H54 (cell line): ENCODE data around the gene LLGL1.

Experiments
- DNase-seq: peaks from one replicate; pipeline ENCODE4 v3.0.0; 2011; ENCODE audit warnings: low spot score, mixed read lengths; ENCODE audit not compliant: insufficient read length
- FAIRE-seq: peaks from 3 replicates; lab custom pipeline; 2011; peaks lifted over from hg19 to GRCh38; lab: Jason Lieb, UNC
- POLR2A ChIP-seq: IDR thresholded peaks from 2 replicates; pipeline ENCODE4 v1.6.1; 2011; ENCODE audit warnings: low read depth, mild to moderate bottlenecking, low read length

LLGL1 gene

GRCh38 chr17:18225121-18225641 is at the start of gene LLGL1:
TSS of gene LLGL1 (plus strand) at chr17:18225635. CDS start at chr17:18225683, 48 bp downstream.
- FAIRE-seq (no peak), DNase-seq (peak; percentile 100)
- no peak for TF ChIP-seq POLR2A

- no peak for FAIRE-seq
- TF ChIP-seq POLR2A: no peak
- DNase-seq: no peak
These were observed 49.3 kb upstream of the LLGL1 start for GRCh38 chr17:18176176-18176575.

- TF ChIP-seq POLR2A: no peak
- FAIRE-seq (no peak), DNase-seq (no peak)
These were observed 48.3 kb upstream of the LLGL1 start for GRCh38 chr17:18177133-18177532.

DNA sequence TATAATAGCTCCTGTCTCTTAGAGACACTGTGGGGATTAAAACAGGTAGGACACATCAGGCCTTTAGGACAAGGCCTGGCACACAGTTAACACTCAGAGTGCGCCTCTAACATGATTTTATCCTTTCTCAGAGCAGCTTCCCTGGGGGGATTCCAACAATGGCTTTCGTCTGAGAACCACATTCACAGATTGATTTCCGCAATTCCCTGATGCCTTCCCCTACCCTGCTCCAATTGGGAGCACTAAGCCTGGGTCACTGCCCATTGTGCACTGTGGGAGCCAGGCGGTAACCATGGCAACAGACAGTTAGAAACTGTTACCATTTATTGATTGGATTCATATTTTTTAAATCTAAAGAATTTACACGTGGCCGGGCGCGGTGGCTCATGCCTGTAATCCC is 47.7 kb upstream of the LLGL1 start:
- FAIRE-seq (no peak), DNase-seq (no peak)
- no peak for TF ChIP-seq POLR2A

DNA sequence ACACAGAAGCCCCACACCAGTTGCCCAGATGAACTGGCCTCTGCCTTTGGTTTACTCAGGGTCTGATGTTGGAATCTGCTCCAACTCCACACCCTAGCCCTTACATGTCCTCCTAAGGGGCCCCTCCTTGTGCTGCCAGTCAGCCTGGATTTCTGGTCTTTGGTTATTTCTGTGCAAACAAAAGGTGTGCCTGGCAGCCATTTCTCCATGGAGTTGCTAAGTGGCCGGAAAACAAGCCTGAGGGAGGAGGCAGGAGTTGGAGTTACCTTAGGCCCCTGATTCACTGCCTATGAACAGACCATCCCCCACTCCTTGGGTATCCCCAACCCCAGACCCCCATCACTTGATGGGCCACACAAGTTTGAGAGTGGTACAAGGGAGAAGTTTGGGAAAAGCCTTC is 46.2 kb upstream of the LLGL1 start:
- no peak for DNase-seq
- no peak for FAIRE-seq
- no peak for TF ChIP-seq POLR2A

GRCh38 chr17:18179804-18180203 is 45.6 kb upstream of the LLGL1 start:
- TF ChIP-seq POLR2A: no peak
- FAIRE-seq: no peak
- DNase-seq: no peak

DNA sequence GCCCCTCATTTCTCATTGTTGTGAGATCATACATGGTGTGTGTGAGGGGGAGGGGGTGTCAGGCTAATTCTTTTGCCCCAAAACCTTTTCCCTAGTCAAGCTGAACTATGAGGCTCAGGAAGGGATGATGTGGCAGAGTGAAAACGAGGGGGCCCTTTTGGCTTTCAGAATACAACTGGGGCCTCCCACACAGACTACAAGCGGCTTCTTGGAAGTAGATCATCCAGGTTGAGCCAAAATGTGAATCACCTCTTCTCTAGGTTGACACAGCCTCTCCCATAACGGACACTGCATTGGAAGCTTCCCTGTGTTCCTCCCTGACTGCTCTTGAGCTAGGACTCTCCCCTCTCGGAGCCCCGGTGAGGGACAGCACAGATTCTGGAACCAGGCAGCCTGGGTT is 44.1 kb upstream of the LLGL1 start:
- FAIRE-seq (no peak), DNase-seq (peak; percentile 69)
- 0 out of 2 replicates have a peak, but pooled peaks have one; percentile 9 for TF ChIP-seq POLR2A

DNA sequence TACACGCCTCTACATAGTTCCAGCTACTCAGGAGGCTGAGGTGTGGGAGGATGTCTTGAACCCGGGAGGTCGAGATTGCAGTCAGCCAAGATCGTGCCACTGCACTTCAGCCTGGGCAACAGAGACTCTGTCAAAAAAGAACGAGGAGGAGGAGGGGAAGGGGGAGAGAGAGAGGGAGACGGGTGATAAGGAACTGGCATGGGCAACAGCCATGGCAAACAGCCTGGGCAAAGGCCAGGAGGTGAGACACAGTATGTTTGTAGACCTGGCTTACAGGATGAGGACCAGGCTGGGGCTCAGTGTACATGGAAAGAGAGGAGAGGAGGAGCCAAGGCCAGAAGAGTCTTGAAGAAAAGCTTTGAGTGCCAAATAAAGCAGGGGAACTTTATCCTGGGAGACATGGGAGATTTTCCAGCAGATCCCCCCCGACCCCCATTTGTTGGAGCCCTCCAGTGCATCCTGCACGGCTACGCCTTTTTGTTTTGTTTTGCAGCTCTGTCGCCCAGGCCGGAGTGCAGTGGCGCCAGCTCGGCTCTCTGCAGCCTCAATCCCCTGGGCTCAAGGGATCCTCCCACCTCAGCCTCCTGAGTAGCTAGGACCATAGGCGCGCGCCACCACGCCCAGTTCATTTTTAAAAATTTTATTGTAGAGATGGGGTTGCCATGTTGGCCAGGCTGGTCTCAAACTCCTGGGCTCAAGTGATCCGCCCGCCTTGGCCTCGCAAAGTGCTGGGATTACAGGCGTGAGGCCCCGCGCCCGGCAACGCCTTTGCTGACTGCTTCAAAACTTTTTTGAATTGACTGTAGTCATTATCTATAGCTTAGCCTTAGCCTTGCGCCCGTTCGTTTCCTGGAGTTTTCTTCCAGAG is 43.1 kb upstream of the LLGL1 start:
- 0 out of 2 replicates have a peak, but pooled peaks have one; percentile 7 for TF ChIP-seq POLR2A
- FAIRE-seq (no peak), DNase-seq (no peak)

DNA sequence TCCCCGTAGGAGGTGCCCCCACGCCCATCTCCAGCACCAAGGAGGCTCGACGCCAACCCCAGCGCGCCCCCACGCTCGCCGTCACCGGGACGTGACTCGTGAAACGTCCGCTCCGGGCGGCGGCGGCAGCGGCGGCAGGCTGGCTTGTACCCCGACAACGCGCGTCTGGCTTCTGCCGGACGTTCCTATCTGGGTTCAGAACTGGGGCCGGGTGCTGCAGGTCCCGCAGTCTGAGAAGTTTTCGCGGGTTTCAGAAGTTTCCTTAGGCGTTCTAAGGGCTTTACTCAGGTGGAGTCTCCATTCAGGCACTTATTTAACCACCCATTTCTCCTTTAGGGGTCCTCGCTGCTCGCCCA is 42.5 kb upstream of the LLGL1 start:
- DNase-seq: peak; percentile 90
- no peak for FAIRE-seq
- TF ChIP-seq POLR2A: peak; percentile 78

DNA sequence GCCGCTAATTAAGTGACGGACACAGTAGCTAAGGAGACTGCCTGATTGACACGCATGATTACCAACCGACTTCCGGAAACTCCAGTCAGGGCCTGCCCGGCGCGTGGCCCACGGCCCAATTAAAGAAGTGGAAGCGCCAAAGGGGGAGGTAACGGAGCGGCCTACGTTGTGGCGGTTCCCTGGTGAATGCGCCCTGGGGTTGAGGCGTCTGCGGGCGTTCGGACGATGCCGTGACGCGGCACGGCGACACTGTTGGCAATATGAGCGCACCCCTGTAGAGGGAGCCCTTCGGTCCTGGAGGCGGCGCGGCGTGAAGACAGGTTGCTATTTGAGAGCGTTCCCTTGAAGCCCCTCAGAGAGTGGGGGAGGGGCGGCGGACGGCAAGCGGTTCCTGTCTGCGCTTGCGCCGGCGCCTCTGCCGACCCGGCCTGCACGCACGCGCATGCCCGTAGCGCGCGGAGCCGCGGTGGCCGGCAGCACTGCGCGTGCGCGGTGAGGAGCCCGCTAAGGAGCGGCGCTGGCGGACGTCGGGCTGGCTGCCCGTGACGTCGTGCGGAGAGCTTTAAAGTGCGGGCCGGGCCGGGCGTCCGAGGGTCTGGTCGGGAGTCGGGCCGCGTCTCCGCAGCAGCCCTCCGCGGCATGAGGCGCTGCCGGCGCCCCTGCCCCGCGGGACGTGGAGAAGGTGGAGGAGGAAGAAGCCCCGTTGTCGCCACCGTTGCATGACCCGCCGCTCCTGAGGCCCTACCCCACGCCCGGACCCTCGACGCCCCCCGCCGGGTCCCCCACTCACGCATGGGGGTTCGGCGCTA is 41.9 kb upstream of the LLGL1 start, which contains the start of gene ALKBH5:
ALKBH5 (plus strand) TSS at position 495 of the 809 bp plus-strand sequence. CDS start 416 bp downstream, outside the sequence.
- peak; percentile 100 for DNase-seq
- FAIRE-seq: no peak
- peak; percentile 89 for TF ChIP-seq POLR2A

- no peak for FAIRE-seq
- 0 out of 2 replicates have a peak, but pooled peaks have one; percentile 16 for TF ChIP-seq POLR2A
- no peak for DNase-seq
These were observed 41.0 kb upstream of the LLGL1 start for GRCh38 chr17:18184143-18185031.

DNA sequence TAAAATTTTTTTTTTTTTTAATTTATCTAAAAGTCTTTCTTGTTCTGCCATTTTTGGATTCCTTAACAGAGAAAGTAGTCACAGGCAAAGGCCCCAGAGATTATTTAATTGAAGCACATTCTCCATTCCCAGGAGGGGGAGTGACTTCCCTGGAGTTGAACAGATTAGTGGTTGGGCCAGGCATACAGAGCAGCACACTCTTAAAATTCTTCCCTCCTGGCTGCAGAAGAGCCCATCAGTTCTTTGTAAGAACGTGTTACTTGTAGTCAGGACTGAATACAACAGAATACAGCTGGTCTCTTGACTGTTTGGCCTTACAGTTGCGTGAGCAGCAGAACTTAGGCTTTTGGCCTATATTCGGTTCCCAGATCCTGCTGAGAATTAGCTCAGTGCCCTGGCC is 40.0 kb upstream of the LLGL1 start:
- DNase-seq (no peak), FAIRE-seq (no peak)
- TF ChIP-seq POLR2A: no peak
